ENCODE measurements around the gene TCL1A. TPM values are rescaled to one million over a fixed set of nuclear protein-coding genes. Genes with fewer than 3 reads are reported as not detected.

The TCL1A gene
- total and polyA plus RNA-seq, 12 donors: 0.33 to 0.58 TPM; not detected in 10

GRCh38 chr14:95727056-95727700, 13.3 kb upstream of the TCL1A start:
- TF ChIP-seq, protein P1, sequence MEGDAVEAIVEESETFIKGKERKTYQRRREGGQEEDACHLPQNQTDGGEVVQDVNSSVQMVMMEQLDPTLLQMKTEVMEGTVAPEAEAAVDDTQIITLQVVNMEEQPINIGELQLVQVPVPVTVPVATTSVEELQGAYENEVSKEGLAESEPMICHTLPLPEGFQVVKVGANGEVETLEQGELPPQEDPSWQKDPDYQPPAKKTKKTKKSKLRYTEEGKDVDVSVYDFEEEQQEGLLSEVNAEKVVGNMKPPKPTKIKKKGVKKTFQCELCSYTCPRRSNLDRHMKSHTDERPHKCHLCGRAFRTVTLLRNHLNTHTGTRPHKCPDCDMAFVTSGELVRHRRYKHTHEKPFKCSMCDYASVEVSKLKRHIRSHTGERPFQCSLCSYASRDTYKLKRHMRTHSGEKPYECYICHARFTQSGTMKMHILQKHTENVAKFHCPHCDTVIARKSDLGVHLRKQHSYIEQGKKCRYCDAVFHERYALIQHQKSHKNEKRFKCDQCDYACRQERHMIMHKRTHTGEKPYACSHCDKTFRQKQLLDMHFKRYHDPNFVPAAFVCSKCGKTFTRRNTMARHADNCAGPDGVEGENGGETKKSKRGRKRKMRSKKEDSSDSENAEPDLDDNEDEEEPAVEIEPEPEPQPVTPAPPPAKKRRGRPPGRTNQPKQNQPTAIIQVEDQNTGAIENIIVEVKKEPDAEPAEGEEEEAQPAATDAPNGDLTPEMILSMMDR (IDR thresholded peaks at IDR 0.05): no peak
- no peak for DNase-seq
- WGBS, 2 donors: 79 to 81% methylated on average over 6 of the region's 6 CpGs
- H3K27ac ChIP-seq: no peak overlapping the region
- no peaks in the 10 kb centered on the region for H3K36me3 ChIP-seq
- no peaks in the 10 kb centered on the region for H3K4me1 ChIP-seq
- H3K27me3 ChIP-seq: peaks cover 0 to 50% (median 25%) of the 10 kb centered on the region in 7 donors
- no peak overlapping the region for H3K4me3 ChIP-seq
- intact Hi-C loops (cut with DNase I): no loop called here
- ATAC-seq: no peak
- peaks cover 0 to 21% (median 15%) of the 10 kb centered on the region in 11 donors for H3K9me3 ChIP-seq

GRCh38 chr14:95725685-95726336, 11.9 kb upstream of the TCL1A start:
- DNase-seq (no peak), ATAC-seq (no peak)
- peaks cover 0 to 48% (median 25%) of the 10 kb centered on the region in 7 donors for H3K27me3 ChIP-seq
- no peaks in the 10 kb centered on the region for H3K36me3 ChIP-seq
- H3K4me3 ChIP-seq: no peak overlapping the region
- no peak overlapping the region for H3K27ac ChIP-seq
- intact Hi-C loops (cut with DNase I): no loop called here
- TF ChIP-seq, protein P1 (IDR thresholded peaks at IDR 0.05): no peak
- peaks cover 0 to 35% (median 22%) of the 10 kb centered on the region in 11 donors for H3K9me3 ChIP-seq
- 59 to 69% methylated on average over 5 of the region's 5 CpGs for WGBS, 2 donors
- no peaks in the 10 kb centered on the region for H3K4me1 ChIP-seq

DNA sequence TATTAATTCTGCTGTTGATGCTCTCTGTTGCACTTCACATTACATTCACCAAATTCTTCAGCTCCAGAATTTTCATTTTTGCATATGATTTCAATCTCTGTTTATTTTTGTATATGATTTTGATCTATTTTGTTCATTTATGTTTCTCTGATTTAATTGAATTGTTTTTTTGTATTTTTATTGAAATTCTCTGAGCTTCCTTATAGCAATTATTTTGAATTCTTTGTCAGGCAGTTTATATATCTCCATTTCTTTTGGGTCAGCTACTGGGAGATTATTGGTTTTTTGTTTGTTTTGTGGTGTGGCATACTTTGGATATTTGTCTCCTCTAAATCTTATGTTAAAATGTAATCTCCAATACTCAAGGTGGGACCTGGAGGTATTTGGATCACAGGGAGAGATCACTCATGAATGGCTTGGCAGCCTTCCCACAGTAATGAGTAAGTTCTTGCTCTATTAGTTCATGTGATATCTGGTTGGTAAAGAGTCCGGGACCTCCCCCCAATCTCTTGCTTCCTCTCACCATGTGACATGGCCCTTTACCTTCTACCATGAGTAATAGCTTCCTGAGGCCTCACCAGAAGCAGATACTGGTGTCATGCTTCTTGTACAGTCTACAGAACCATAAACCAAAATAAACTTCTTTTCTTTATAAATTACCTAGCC, 8.7 kb upstream of the TCL1A start:
- Histone ChIP-seq H3K4me1 (no peaks in the 10 kb centered on the region), H3K4me3 (no peak overlapping the region), H3K9me3 (peaks cover 0 to 36% (median 23%) of the 10 kb centered on the region in 11 donors), H3K27ac (no peak overlapping the region), H3K36me3 (no peaks in the 10 kb centered on the region), H3K27me3 (peaks cover 0 to 25% (median 11%) of the 10 kb centered on the region in 7 donors)
- WGBS, 2 donors: 64 to 72% methylated on average over 1 of the region's 1 CpG
- ATAC-seq (no peak), DNase-seq (no peak)
- TF ChIP-seq, protein P1 (IDR thresholded peaks at IDR 0.05): no peak
- intact Hi-C loops (cut with DNase I): loop anchor here in 1 of 10 donors (5.0 kb wide), 1 partner anchor 1075 kb away; no protein-coding TSS in a partner anchor

DNA sequence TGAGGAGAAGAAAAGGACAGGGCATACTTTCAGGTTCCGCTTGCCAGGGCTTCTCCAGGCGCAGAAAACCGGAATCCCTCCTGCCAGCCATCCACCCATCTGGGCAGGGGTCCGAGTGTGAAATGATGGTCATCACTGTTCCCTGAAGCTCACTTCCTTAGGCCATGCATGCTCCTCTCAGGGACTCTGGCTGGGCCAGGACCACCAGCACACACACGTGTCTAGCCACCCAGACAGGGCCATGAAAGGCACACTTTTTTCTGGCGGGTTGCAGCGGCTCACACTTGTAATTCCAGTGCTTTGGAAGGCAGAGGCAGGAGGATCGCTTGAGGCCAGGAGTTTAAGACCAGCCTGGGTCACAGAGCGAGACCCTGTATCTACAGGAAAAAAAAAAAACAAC, 1.5 kb downstream of the TCL1A start:
- ATAC-seq: no peak
- intact Hi-C loops (cut with DNase I): no loop called here
- Histone ChIP-seq H3K4me3 (no peak overlapping the region), H3K36me3 (no peaks in the 10 kb centered on the region), H3K9me3 (no peaks in the 10 kb centered on the region), H3K27me3 (peaks cover 0 to 54% (median 28%) of the 10 kb centered on the region in 7 donors), H3K4me1 (no peaks in the 10 kb centered on the region), H3K27ac (no peak overlapping the region)
- TF ChIP-seq, protein P1 (IDR thresholded peaks at IDR 0.05): no peak
- WGBS, 2 donors: 90 to 93% methylated on average over 9 of the region's 9 CpGs
- DNase-seq: no peak
